Panc1 (cell line): ENCODE data around the gene MRTFA.

ENCODE experiments used
- CTCF ChIP-seq: fragments of 450-650 bp; IDR thresholded peaks from 2 replicates; pipeline ENCODE4 v1.5.1; 2017; ENCODE audit warnings: mild to moderate bottlenecking
- POLR2AphosphoS5 ChIP-seq: IDR thresholded peaks from 2 replicates; pipeline ENCODE4 v1.6.1; 2012; ENCODE audit warnings: mild to moderate bottlenecking, low read depth, low read length, moderate library complexity
- SIN3A ChIP-seq: IDR thresholded peaks from 2 replicates; pipeline ENCODE4 v1.6.1; 2012; ENCODE audit warnings: low read depth, mild to moderate bottlenecking, low read length, moderate library complexity, borderline replicate concordance; ENCODE audit not compliant: insufficient read depth
- TCF7L2 ChIP-seq: IDR thresholded peaks from 2 replicates; pipeline ENCODE4 v1.6.1; 2011; ENCODE audit warnings: mild to moderate bottlenecking, low read depth, low read length, inconsistent platforms
- TF ChIP-seq, protein P1 (sequence below), 2 experiments: IDR thresholded peaks; 2 replicates each; pipeline ENCODE4 v1.6.1; 2011 to 2012; ENCODE audit warnings: low read depth in 2 of 2, control low read depth in 1 of 2, low read length in 1 of 2, mild to moderate bottlenecking in 1 of 2, moderate library complexity in 1 of 2; ENCODE audit not compliant: insufficient read depth in 1 of 2

GRCh38 chr22:40653361-40653760 lies 16.8 kb upstream of the MRTFA start:
- no peak for TF ChIP-seq POLR2AphosphoS5
- TF ChIP-seq, protein P1, sequence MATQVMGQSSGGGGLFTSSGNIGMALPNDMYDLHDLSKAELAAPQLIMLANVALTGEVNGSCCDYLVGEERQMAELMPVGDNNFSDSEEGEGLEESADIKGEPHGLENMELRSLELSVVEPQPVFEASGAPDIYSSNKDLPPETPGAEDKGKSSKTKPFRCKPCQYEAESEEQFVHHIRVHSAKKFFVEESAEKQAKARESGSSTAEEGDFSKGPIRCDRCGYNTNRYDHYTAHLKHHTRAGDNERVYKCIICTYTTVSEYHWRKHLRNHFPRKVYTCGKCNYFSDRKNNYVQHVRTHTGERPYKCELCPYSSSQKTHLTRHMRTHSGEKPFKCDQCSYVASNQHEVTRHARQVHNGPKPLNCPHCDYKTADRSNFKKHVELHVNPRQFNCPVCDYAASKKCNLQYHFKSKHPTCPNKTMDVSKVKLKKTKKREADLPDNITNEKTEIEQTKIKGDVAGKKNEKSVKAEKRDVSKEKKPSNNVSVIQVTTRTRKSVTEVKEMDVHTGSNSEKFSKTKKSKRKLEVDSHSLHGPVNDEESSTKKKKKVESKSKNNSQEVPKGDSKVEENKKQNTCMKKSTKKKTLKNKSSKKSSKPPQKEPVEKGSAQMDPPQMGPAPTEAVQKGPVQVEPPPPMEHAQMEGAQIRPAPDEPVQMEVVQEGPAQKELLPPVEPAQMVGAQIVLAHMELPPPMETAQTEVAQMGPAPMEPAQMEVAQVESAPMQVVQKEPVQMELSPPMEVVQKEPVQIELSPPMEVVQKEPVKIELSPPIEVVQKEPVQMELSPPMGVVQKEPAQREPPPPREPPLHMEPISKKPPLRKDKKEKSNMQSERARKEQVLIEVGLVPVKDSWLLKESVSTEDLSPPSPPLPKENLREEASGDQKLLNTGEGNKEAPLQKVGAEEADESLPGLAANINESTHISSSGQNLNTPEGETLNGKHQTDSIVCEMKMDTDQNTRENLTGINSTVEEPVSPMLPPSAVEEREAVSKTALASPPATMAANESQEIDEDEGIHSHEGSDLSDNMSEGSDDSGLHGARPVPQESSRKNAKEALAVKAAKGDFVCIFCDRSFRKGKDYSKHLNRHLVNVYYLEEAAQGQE (IDR thresholded peaks at IDR 0.05; ENCODE audit: insufficient read depth in 1 of 2, low read depth in 2 of 2, low read length in 1 of 2), result no peak
- no peak for TF ChIP-seq CTCF
- no peak for TF ChIP-seq SIN3A
- no peak for TF ChIP-seq TCF7L2
